Common myeloid progenitor, CD34-positive (primary cell): Measurements from ENCODE around the gene SNRPF.

Experiments used
- CTCF ChIA-PET: fragments of 350-600 bp; sonication (Branson Sonifier 250); formaldehyde crosslinking; loops from one replicate; lab custom pipeline; 2021; ENCODE audit warnings: antibody characterized with exemption; lab: Charles Lee
- POLR2A ChIA-PET: fragments of 350-600 bp; sonication (Branson Sonifier 250); formaldehyde crosslinking; loops from one replicate; lab custom pipeline; 2021; ENCODE audit warnings: antibody characterized with exemption; lab: Charles Lee
- DNase-seq, 3 donors: peaks; one replicate each; pipeline versions ENCODE4 v3.0.0 to v3.0.0-alpha.2; 2013
- H3K27ac ChIP-seq, 2 experiments: 1 replicate in 1 of 2; 2 replicates in 1 of 2; pipeline ENCODE4 v1.7.0; 2013; ENCODE audit warnings: inconsistent platforms in 2 of 2, low read length in 2 of 2, mild to moderate bottlenecking in 2 of 2, low read depth in 1 of 2, moderate library complexity in 1 of 2; ENCODE audit not compliant: severe bottlenecking in 2 of 2, insufficient read depth in 1 of 2, poor library complexity in 1 of 2
- H3K27me3 ChIP-seq, 5 experiments: replicated peaks in 2 of 5; 1 replicate in 3 of 5; 2 replicates in 2 of 5; pipeline versions ENCODE4 v1.6.1 to v1.7.0; 2013; ENCODE audit warnings: low read length in 4 of 5, mild to moderate bottlenecking in 2 of 5, moderate library complexity in 2 of 5, inconsistent platforms in 1 of 5; ENCODE audit not compliant: insufficient read depth in 5 of 5, control insufficient read depth in 4 of 5
- H3K36me3 ChIP-seq, 4 experiments: 1 replicate in 2 of 4; 2 replicates in 2 of 4; pipeline versions ENCODE4 v1.6.1 to v1.7.0; 2013; ENCODE audit warnings: low read length in 3 of 4, control low read depth in 1 of 4, mild to moderate bottlenecking in 1 of 4; ENCODE audit not compliant: control insufficient read depth in 4 of 4, insufficient read depth in 4 of 4
- H3K4me1 ChIP-seq, 4 experiments: 1 replicate in 3 of 4; 2 replicates in 1 of 4; pipeline versions ENCODE4 v1.6.1 to v1.7.1; 2013; ENCODE audit warnings: low read length in 3 of 4, mild to moderate bottlenecking in 3 of 4, control low read depth in 1 of 4, inconsistent platforms in 1 of 4, moderate library complexity in 1 of 4; ENCODE audit not compliant: control insufficient read depth in 4 of 4, insufficient read depth in 4 of 4; ENCODE audit errors: control extremely low read depth in 1 of 4
- H3K4me3 ChIP-seq, 7 experiments: 1 replicate in 4 of 7; 2 replicates in 3 of 7; pipeline versions ENCODE4 v1.5.1 to v1.7.0; 2013; ENCODE audit warnings: mild to moderate bottlenecking in 7 of 7, low read length in 6 of 7, moderate library complexity in 6 of 7, inconsistent platforms in 2 of 7, low read depth in 2 of 7, control low read depth in 1 of 7; ENCODE audit not compliant: insufficient read depth in 4 of 7, control insufficient read depth in 1 of 7; ENCODE audit errors: extremely low read depth in 1 of 7
- H3K9me3 ChIP-seq, 5 experiments: 1 replicate in 4 of 5; 2 replicates in 1 of 5; pipeline versions ENCODE4 v1.6.1 to v1.7.1; 2013; ENCODE audit warnings: low read length in 4 of 5, mild to moderate bottlenecking in 2 of 5, inconsistent platforms in 1 of 5, low read depth in 1 of 5, moderate library complexity in 1 of 5; ENCODE audit not compliant: control insufficient read depth in 4 of 5, insufficient read depth in 2 of 5; ENCODE audit errors: control extremely low read depth in 1 of 5
- WGBS: methylation state at CpG from one replicate; pipeline ENCODE4 v1.1.5; 2013; ENCODE audit not compliant: insufficient coverage; 5-methylcytosine and 5-hydroxymethylcytosine counted together

The SNRPF gene

DNA sequence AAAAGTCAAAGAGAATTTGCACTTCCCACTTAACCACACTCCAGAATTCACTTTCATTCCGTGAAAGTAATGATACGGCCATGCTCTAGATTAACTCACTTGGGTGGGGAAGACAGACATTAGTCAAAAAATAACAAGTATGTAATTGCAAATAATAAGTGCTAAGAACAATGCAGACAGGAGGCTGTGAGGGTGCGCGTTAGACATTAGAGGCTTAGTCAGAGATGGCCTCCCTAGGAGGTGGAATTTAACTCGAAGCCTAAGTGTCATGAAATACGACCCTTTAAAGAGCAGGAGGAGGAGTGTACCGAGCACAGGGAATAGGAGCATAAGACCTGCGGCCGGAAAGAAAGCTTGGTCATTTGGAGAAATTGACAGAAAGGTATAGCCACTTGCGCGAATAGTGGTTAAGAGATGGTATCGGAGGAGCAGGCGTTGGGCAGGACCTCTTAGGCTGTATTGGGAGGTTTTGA lies 628 bp downstream of the SNRPF start:
- Histone ChIP-seq H3K36me3 (peaks cover 11 to 35% (median 26%) of the 10 kb centered on the region in 4 experiments), H3K27me3 (peaks cover 3 to 33% (median 7%) of the 10 kb centered on the region in 5 experiments), H3K9me3 (peaks cover 0 to 11% (median 2%) of the 10 kb centered on the region in 5 experiments), H3K4me3 (peak overlapping the region; percentile 76 to 93 (median 85)), H3K27ac (peak overlapping the region; percentile 78 to 88), H3K4me1 (peaks cover 11 to 24% (median 14%) of the 10 kb centered on the region in 4 experiments)
- under 1% methylated on average over 11 of the region's 13 CpGs for WGBS
- peak; percentile 12 to 54 (median 42) for DNase-seq
- ChIA-PET CTCF (no interaction called here), POLR2A (no interaction called here)

DNA sequence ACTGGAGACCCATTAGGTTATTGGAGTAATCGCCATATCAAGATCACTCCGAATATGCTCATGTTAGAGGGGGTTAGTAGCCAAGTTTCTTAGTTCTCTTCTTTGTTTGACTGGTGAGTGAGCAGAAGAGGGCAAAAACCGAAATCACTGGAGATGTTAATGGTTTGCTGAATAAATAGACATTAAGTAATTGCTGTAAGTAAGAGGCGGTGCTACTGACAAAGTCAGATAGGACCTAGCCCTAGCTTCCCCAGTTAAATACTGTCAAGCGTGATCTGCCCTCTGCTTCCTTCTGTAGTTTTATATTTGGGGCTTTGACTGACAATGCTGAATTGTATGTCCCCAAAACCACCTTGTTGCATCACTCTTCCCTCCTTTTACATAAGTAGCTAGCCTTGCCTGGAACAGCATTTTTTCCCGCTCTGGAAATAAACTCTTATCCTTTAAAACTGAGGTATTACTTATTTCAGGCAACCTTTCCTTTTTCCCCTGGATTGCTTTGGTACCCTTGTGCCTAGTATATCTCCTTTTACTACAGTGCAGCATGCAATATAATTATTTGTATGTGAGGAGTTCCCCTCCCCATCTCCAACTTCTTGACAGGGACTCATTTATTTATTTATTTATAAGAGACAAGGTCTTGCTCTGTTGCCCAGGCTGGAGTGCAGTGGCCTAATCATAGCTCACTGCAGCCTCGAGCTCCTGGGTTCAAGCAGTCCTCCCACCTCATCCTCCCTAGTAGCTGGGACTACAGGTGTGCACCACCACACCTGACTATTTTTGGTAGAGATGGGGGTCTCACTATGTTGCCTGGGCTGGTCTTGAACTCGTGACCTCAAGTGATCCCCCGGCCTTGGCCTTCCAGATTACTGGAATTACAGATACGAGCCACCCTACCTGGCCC lies 1.4 kb downstream of the SNRPF start:
- Histone ChIP-seq H3K27me3 (peaks cover 2 to 25% (median 7%) of the 10 kb centered on the region in 5 experiments), H3K36me3 (peaks cover 11 to 40% (median 30%) of the 10 kb centered on the region in 4 experiments), H3K4me1 (peaks cover 11 to 24% (median 14%) of the 10 kb centered on the region in 4 experiments), H3K9me3 (peaks cover 0 to 11% (median 2%) of the 10 kb centered on the region in 5 experiments), H3K4me3 (peak overlapping the region in 6 of 7 experiments; percentile 76 to 93 (median 86)), H3K27ac (no peak overlapping the region)
- POLR2A ChIA-PET: no interaction called here
- 88% methylated on average over 8 of the region's 10 CpGs for WGBS
- peak in 2 of 3 donors; percentile 10 to 18 for DNase-seq
- CTCF ChIA-PET: interaction anchor here (1.6 kb wide), 1 partner anchor 83 kb away, joined by 5 read pairs; the partner anchor contains the start of genes AMDHD1 and CCDC38

DNA sequence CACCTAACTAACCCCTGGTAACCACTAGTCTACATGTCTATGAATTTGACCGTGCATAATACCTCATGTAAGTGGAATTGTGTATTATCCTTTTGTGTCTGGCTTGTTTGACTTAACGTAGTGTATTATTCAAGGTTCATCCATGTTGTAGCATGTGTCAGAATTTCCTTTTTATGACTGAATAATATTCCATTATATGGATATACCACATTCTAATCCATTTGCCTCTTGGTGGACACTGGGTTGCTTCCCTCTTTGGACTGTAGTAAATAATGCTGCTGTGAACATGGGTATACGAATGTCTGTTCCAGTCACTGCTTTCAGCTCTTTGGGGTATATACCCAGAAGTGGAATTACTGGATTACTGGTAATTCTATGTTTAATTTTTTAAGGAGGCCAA lies 3.3 kb downstream of the SNRPF start:
- WGBS: no CpG with 5 or more reads among the region's 3 CpGs
- H3K4me3 ChIP-seq: no peak overlapping the region
- H3K4me1 ChIP-seq: peaks cover 11 to 24% (median 14%) of the 10 kb centered on the region in 4 experiments
- H3K9me3 ChIP-seq: peaks cover 0 to 11% (median 2%) of the 10 kb centered on the region in 5 experiments
- peaks cover 0 to 12% (median 7%) of the 10 kb centered on the region in 5 experiments for H3K27me3 ChIP-seq
- H3K27ac ChIP-seq: no peak overlapping the region
- no peak for DNase-seq
- CTCF ChIA-PET: no interaction called here
- POLR2A ChIA-PET: no interaction called here
- peaks cover 14 to 52% (median 39%) of the 10 kb centered on the region in 4 experiments for H3K36me3 ChIP-seq

DNA sequence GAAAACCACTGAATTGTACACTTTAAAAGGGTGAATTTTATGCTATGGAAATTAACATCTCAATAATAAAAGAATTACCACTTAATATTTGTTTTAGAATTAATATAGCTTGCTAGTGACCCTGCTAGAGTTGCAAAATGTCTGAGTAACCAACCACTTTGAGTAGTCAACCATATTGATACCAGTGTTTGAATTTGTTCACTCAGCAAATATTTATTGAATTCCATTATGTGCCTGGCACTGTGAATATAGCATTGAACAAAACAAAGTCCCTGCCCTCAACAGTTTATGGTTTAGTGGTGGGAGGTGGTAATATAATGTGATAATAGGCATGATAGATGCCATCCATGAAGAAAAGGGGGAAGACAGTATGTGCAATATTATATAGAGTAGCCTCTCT lies 4.6 kb downstream of the SNRPF start:
- CTCF ChIA-PET: no interaction called here
- POLR2A ChIA-PET: no interaction called here
- no peak for DNase-seq
- peaks cover 11 to 17% (median 13%) of the 10 kb centered on the region in 4 experiments for H3K4me1 ChIP-seq
- H3K27me3 ChIP-seq: peaks cover 0 to under 1% (median 0%) of the 10 kb centered on the region in 5 experiments
- H3K9me3 ChIP-seq: peaks cover 0 to 11% (median 2%) of the 10 kb centered on the region in 5 experiments
- H3K27ac ChIP-seq: no peak overlapping the region
- peaks cover 18 to 60% (median 44%) of the 10 kb centered on the region in 4 experiments for H3K36me3 ChIP-seq
- H3K4me3 ChIP-seq: no peak overlapping the region

DNA sequence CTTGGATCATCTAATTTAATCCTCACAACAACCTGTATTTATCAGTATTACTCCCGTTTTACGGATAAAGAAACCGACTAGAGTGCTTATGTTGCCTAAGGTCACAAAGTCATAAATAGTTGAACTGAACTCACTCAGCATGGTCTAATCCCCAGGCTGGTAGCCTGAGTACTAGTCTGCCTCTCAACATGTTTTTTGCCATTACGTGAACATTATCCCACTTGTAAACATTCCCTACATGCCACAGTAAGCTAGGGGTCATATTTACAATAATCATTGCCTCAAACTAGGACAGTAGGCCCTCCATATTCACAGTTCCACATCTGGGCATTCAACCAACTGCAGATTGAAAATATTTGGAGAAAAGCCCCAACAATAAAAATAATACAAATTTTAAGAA lies 12.1 kb downstream of the SNRPF start:
- Histone ChIP-seq H3K4me3 (no peak overlapping the region), H3K9me3 (no peaks in the 10 kb centered on the region), H3K27ac (no peak overlapping the region), H3K27me3 (no peaks in the 10 kb centered on the region), H3K36me3 (peaks cover 9 to 39% (median 16%) of the 10 kb centered on the region in 4 experiments), H3K4me1 (no peaks in the 10 kb centered on the region)
- ChIA-PET CTCF (no interaction called here), POLR2A (no interaction called here)
- no peak for DNase-seq
- WGBS: 92% methylated on average over 3 of the region's 4 CpGs

DNA sequence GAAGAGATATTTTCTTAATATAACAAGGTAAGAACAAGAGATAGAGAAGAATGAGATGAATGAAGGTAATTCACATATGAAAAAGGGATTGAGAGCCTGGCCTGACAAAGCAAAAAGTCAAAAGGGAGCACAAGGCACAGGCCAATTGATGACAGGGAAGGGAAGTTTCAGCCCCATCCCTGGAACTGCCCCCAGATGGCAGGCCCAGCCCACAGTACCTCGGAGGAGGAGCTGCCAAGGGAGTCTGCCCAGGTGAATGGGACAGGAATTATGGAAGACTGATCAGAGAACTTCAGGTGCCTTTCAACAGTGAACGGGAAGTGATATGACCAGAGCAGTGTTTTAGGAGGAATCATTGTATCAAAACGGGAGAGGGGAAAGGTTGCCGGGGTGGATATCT lies 15.7 kb downstream of the SNRPF start:
- no peak for DNase-seq
- H3K4me1 ChIP-seq: no peaks in the 10 kb centered on the region
- WGBS: 97% methylated on average over 4 of the region's 4 CpGs
- no peaks in the 10 kb centered on the region for H3K9me3 ChIP-seq
- ChIA-PET POLR2A (no interaction called here), CTCF (no interaction called here)
- peaks cover 2 to 12% (median 3%) of the 10 kb centered on the region in 4 experiments for H3K36me3 ChIP-seq
- H3K27me3 ChIP-seq: no peaks in the 10 kb centered on the region
- no peak overlapping the region for H3K4me3 ChIP-seq
- H3K27ac ChIP-seq: no peak overlapping the region

DNA sequence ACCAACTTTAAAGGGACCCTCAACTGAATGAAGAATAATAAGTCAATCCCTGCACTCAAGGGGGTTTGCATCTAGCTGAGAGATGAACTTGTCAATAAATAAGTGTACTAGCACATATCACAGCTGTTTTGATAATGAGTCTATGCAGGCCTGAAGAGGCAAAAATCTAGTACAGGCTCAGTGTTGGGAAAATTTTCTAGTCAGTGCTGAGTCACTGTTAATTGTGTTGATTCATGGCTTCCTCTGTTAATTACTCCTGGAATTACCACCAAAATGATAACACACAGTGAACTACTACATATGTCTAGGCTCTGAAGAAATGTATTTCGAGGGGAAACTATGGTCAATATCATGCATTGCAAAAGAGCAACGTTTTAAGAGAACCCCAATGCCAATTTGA lies 18.9 kb downstream of the SNRPF start:
- CTCF ChIA-PET: no interaction called here
- DNase-seq: no peak
- Histone ChIP-seq H3K9me3 (peaks cover 0 to under 1% (median 0%) of the 10 kb centered on the region in 5 experiments), H3K4me3 (no peak overlapping the region), H3K4me1 (no peaks in the 10 kb centered on the region), H3K36me3 (peaks cover 0 to 4% (median 3%) of the 10 kb centered on the region in 4 experiments), H3K27me3 (peaks cover 0 to 3% (median 0%) of the 10 kb centered on the region in 5 experiments), H3K27ac (no peak overlapping the region)
- WGBS: 100% methylated on average over 1 of the region's 2 CpGs
- POLR2A ChIA-PET: interaction anchor here (0.6 kb wide), 1 partner anchor 121 kb away, joined by 3 read pairs; no protein-coding TSS in a partner anchor
